ENCODE results near the gene FPGS.

FPGS gene

GRCh38 chr9:127860779-127861178, 58.1 kb downstream of the FPGS start:
- DNase-seq (ENCODE audit: low read depth) = no peak

- peak; percentile 28 for DNase-seq (ENCODE audit: low read depth)
Observed at GRCh38 chr9:127862075-127863011, 59.7 kb downstream of the FPGS start.

- DNase-seq (ENCODE audit: low read depth) = no peak
Observed at GRCh38 chr9:127863191-127863621, 60.5 kb downstream of the FPGS start.

Data from activated T-cell treated with anti-CD3 and anti-CD28 coated beads for 1 hour (primary cell).